CD4-positive, alpha-beta T cell treated with Interleukin-2 at 100 ng/mL for 4 hours (primary cell): ENCODE measurements around the gene DUSP2.
"Not testable (repeated sequence)": the region's sequence is repeated elsewhere in the genome, so short reads cannot be mapped to it uniquely, and the experiment has no call there.

ENCODE experiments used
- DNase-seq: peaks from one replicate; pipeline ENCODE4 v3.0.0-alpha.2; 2020; ENCODE audit warnings: low spot score

The DUSP2 gene

GRCh38 chr2:96161898-96162297 is 16.7 kb upstream of the DUSP2 start:
- DNase-seq = no peak

- not testable (repeated sequence) for DNase-seq
These were observed 15.1 kb upstream of the DUSP2 start for GRCh38 chr2:96160366-96160765.

- peak; percentile 48 for DNase-seq
These were observed 14.0 kb upstream of the DUSP2 start for GRCh38 chr2:96159084-96159830.

DNA sequence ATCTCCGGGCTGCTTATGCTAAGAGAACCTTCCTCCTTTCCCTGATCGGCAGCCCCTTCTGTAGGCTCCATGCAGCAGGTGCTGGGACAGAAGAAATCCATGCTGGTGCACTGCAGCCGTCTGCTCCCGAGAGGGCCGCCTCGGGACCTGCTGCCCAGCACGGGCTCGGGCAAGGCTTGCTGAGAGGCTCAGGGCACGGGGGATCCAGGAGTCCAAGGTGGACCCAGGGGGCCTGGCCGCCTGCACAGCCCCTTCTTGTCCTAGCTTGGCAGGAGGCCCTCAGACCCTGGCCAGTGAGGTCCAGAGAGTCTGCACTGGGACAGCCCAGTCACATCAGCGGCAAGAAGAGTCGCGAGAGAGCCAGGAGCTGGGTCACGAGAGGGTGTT is 13.3 kb upstream of the DUSP2 start:
- DNase-seq = no peak

DNA sequence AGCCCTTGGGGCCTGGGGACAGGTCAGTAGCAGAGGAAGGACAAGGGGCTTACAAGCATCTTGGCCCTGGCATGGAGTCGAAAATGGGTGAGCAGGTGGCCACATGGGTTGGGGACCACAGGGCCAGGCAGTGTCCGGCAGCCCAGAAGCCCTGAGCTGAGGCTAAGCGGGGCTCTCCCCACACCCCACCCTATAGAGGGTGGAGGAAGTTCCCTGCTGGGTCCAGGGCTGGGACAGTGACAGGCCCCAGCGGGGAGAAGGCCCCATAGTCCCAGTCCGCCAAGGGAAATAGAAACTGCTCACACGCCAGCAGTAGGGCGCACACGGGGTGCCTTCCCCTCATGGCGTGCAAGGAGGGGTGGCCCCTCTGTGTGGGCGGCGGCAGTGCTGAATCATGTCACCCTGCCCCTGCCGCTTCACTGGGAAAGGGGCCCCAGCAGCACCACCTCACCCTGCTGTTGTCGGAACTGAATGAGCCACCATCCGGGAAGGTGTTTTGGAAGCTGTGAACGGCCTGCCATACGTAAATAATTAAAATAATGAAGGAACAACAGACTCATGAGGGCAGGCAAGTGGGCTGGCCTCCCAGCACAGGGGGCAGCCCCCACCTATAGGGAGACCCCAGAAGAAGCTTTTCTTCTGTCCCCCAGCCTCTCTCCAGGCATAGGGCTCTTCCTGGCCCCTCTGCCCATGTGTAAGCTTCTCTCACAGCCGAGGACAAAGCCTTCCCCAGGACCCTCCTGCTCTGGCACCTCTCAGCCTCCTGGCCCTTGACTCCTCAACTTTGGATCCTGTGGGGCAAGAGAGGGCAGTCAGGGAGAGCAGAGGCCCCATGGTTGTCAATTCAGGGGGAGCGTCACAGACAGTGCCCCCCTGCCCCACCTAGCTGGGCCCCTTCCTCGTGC is 12.7 kb upstream of the DUSP2 start:
- peak; percentile 80 for DNase-seq

DNA sequence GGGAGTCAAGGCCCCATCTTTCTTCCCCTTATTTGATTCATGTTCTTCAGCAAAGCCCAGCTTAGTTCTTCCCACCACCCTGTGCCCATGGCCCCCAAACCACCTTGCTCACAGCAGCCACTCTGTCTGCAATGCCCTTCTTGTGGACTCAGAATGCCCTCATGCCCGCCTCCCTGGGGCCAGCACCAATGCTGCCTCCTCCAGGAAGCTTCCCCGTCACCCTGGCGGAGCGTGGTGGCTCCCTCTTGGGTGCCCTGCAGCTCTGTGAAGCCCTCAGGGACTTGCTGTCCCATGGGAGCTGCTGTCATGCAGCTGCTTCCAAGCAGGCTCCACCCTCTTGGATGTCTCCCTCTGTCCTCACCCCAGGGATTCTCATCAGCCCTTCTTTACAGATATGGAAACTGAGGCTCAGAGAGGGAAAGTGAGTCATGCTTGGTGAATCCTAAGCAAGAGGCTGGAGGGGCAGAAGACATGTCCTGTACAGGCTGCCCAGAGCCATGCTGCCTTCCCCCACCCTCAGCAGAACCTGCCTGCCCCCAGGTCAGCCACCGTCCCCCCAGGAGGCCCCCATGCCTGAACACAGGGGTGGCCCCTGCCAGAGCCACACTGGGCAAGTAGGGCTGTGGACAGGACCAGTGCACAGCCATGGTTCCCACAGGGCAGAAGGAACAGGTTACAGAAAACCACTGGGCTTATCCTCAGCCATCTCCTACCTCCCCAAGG is 11.8 kb upstream of the DUSP2 start:
- DNase-seq = no peak

DNA sequence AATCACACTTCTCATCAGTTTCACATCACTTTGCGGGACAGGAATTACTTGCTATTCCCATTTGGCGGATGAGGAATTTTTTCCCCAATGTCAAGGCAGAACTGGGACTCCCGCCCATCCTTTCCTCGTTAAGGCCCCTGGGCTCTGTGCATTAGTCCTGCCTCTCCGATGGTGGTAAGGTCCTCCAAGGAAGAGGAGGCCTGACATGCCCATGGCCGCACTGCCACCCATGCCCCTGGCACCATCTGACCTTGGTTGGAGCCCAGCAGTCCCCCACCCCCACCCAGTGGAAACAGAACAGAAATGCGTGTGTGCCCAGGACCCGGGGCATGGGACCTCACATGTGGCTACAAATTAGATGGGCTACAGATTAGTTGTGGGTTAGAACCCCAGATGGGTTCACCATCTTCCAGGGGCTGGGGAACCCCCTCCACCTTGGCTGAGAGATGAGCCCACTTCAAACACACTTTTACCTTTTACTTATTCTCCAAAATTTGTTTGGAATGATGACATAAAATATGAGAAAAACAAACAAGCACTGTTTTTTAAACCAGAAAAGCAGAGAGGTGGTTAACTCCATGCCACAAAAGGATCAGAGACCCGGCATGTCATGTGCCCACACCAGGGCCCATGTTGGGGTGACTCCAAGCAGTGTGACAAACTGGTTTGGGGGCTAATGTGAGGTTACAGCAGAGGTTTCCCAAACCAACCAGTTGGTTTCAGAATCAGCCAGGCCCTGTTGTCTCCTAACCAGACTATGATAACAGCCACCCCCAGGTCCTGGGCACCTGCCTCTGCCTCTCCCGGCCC is 11.0 kb upstream of the DUSP2 start:
- peak; percentile 32 for DNase-seq

- DNase-seq = no peak
These were observed 9.5 kb upstream of the DUSP2 start for GRCh38 chr2:96154506-96155380.

GRCh38 chr2:96153991-96154431 is 8.8 kb upstream of the DUSP2 start:
- DNase-seq = no peak

DNA sequence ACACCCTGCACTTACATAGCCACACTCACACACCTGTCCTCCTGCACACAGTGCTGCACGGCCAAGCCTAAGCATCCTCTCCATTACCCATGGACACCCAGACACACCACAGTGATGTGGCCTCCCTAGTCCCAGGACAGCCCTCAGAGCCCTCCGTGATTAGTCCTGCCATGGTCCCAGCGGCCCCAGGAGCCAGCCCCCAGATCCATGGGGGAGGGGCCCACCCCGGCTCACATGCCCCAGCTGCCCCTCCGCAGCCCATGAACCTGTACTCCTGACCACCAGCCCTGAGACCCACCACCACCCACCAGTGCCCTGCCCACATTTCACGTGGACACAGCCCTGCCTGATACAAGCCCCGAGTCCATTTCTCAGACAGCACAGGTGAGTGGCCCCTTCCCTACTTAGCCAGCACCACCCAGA is 8.1 kb upstream of the DUSP2 start:
- DNase-seq = no peak

DNA sequence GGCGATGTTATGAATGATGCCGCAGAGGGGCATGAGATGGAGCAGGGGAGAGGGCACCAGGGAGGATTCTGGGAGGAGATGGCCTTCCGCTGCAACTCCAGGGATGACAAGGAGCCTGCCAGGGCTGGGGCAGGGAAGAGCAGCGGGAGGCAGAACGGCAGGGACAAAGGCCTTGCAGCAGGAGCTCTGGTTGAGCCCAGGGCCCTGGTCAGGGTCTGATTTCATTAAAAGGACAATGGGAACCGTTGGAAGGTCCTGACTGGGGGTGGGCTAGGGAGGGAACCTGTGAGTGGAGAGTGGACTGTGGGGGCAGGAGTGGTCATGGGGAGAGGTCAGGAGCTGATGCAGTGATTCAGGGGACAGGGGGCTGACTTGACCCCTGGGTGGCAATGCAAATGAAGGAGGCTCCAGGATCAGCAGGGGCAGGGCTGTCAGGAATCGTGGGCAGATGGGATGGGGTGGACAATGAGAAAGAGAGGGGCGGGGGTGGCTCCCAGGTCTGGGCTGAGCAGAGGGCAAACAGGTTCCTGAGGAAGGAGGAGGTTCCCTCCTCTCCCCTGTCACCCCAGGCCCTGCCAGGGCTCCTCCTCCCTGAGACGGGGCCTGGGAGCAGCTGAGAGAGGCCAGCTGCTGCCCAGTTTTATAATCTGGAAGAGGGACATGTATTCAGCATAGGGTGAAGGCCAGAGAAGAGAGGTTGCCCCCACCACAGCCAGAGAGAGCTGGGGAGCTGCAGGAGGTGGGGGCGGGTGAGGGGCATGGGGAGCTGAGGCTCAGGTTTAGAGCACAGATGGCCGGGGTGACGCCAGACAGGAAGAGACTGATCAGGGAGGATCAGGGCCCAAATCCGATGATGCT is 7.3 kb upstream of the DUSP2 start:
- no peak for DNase-seq

DNA sequence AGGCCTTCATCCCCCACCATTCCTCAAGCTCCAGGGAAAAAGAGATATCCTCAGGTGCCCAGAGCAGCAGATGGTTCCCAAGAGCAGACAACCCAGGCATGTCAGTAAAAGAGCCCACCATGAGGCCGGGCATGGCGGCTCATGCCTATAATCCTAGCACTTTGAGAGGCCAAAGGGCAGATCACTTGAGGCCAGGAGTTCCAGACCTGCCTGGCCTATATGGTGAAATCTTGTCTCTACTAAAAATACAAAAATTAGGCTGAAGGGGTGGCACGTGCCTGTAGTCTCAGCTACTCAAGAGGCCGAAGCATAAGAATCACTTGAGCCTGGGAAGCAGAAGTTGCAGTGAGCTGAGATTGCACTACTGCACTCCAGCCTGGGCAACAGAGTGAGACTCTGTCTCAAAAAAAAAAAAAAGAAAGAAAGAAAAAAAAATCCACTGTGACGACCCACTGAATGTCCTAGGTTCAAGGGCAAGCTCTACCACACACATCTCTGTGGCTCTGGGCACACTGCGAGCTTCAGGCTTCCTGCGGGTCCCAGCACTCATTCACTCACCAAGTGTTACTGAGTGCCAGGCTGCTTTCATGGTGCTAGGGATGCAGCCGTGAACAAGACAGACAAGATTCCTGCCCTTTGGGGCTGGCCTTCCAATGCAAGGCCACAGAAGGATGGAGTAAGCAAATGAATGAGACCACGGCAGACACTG is 6.5 kb upstream of the DUSP2 start:
- no peak for DNase-seq

DNA sequence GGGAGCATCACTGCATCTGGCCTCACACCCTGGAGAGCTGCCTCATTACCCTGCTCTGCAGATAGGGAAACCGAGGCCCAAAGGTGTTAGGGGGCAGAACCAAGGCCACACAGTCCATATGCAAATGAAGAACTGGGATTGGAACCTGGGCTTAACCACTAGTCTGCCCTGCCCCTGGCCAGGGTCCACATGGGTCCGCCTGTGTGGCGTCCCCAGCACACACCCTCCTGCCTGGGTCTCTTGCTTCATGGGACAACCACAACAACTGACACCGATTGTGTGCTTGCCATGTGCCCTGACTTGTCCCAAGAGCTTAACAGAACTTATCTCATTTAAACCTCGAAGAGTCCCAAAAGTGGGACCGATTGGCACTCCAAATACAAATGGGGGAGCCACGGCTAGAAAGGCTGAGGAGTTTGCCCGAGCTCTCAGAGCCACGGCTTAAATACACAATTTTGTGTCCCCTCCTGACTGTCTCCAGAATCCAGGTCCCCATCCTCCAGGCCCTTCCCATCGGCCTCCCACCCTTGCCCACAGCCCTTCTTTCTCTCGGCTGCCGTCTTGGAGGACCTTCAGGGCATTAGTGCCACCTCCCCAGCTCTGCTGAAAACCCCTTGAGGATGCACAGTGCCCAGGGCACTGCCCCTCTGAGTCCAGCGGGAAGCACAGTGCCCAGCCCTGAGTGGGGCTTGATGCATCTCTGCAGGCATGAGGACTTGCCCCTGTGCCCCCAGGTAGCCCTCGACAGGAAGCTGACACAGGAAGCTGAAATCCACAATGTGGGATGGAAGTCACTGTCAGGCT is 5.8 kb upstream of the DUSP2 start:
- DNase-seq = no peak

DNA sequence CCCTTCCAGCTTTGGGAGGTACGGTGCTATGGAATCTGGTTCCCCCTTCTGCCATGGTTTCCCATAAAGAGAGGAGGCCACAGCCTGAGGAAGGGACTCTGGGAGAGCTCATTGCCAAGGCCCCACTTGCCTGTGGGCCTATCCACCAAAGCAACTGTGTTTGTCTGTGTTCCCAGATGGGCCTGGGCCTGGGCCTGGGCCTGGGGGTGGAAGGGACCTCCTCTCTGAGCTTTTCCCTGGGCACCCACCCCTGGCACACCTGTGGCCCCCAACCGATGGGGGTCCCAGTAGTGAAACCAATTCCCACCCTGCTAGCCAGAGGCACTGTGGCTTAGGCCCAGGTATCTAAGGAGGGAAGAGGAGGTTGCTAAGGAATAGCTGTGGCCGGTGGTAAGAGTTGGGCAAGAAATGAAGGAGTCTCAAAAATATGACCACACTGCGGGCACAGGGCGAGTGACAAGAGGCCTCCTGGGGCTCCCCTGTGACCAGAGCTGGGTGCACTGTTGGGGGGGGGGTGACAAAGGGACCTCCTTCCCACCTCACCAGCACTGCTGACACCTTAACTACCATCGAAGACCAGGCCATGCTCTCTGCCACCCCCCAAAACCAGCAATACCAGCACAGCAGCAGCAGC is 4.9 kb upstream of the DUSP2 start:
- no peak for DNase-seq

DNA sequence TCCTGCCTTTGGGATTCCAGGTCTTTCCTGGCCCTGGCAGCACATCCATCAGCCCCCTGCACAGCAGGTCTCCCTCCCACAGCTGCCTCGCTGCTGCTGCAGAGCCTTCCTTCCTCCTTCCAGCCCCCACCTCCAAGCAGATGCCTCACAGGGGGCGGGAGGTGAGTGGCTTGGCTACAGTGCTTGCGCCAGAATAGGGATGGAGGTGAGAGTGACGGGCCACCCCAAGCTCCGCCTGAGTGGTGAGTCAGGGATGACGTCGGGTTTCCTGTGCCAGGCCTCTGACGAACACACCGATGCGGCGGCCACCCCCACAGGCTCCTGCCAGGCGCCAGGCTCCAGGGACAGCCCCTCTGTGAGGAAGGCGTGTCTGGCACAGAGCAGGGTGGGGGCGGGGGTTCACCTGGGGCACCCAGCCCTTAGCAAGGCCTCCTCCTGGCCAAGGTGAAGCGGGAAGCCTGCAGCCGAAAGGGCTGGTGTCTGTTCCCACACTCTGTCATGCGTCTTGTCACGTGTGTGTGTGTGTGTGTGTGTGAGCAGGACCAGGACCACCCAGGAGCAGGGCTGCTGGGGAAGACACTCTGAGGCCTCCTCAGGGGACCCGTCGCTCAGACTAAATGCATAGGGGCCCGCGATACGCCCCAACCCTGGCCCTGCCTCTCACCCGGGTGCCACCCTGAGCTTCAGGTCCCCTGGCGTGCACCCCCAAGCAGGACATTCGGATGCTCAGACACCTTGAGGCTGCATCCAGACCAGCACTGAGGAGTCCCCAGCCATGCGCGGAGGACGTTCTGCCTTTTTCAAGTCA is 3.4 kb upstream of the DUSP2 start:
- peak; percentile 93 for DNase-seq

DNA sequence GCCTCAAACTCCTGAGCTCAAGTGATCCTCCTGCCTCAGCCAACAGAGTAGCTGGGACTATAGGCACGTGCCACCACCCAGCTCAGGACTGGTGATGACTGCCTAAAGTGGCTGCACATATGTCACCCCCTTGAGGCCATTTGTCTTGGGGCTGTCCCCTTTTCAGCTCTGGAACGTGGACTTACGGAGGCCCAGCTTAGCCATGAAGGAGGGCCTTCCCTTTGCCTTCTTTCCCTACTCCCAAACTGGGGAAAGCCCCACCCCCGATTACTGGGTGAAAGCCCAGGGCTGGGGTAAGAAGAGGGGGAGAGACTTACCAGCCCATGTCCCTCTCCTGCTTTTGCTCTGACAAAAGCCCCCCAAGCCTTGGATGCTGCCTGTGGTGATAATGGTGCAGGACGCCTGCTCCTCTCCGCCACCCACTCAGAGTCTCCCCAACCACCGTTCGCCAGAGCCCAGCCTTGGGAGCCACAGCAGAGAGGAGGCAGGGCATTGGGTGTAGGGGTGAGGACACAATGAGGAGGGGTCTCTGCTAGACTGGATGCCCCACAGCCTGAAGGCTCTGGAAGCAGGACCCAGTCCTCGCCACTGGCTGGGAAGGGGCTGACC is 2.5 kb upstream of the DUSP2 start:
- no peak for DNase-seq
